Measurements from ENCODE around the gene DDX1. TPM values are rescaled to one million over a fixed set of nuclear protein-coding genes. Genes with fewer than 3 reads are reported as not detected.
"Not testable (repeated sequence)": the region's sequence is repeated elsewhere in the genome, so short reads cannot be mapped to it uniquely, and the experiment has no call there.

The DDX1 gene
- total RNA-seq, 1 donor, result 120 TPM

DNA sequence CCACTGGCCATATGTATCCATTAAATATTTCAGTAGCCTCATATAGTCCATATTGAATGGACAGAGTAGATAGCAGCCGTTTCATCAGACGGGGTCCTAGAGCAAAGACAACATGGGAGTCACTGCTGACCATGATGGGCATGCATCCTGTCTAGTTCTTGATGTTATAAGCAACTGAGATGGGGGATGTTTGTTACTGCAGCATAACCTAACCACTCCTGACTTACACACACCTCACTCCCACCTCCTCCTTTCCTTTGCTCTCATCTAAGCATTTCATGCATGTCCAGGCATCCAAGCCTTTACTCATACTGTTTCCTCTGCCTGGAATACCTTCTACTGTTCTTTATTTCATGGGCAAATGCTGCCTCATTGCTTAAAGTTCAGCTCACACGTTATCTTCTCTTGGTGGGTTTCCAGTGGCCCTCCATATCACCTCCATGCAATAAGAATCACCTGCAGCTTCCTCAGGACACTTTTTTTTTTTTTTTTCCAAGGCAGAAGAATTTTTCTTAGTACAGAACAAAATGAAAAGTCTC, 87.8 kb downstream of the DDX1 start:
- TF ChIP-seq, protein P1, sequence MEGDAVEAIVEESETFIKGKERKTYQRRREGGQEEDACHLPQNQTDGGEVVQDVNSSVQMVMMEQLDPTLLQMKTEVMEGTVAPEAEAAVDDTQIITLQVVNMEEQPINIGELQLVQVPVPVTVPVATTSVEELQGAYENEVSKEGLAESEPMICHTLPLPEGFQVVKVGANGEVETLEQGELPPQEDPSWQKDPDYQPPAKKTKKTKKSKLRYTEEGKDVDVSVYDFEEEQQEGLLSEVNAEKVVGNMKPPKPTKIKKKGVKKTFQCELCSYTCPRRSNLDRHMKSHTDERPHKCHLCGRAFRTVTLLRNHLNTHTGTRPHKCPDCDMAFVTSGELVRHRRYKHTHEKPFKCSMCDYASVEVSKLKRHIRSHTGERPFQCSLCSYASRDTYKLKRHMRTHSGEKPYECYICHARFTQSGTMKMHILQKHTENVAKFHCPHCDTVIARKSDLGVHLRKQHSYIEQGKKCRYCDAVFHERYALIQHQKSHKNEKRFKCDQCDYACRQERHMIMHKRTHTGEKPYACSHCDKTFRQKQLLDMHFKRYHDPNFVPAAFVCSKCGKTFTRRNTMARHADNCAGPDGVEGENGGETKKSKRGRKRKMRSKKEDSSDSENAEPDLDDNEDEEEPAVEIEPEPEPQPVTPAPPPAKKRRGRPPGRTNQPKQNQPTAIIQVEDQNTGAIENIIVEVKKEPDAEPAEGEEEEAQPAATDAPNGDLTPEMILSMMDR (IDR thresholded peaks at IDR 0.05; ENCODE audit: insufficient read depth, low read depth, low read length), result no peak
- no peak overlapping the region for H3K4me3 ChIP-seq (ENCODE audit: low read depth, low read length)
- no peak for DNase-seq (ENCODE audit: low read depth)

DNA sequence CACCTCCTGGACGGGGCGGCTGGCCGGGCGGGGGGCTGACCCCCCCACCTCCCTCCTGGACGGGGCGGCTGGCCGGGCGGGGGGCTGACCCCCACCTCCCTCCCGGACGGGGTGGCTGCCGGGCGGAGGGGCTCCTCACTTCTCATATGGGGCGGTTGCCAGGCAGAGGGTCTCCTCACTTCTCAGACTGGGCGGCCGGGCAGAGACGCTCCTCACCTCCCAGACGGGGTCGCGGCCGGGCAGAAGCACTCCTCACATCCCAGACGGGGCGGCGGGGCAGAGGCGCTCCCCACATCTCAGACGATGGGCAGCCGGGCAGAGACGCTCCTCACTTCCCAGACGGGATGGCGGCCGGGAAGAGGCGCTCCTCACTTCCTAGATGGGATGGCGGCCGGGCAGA, 88.5 kb downstream of the DDX1 start:
- not testable (repeated sequence) for H3K4me3 ChIP-seq (ENCODE audit: low read depth, low read length); DNase-seq (ENCODE audit: low read depth)

Other genes with a start within 250 kb of the DDX1 start
- 81.8 and 109 TPM in 2 replicates for gene NBAS, start 30.5 kb upstream of the DDX1 start, total RNA-seq